Hepatocyte (in vitro differentiated cells): ENCODE results near the gene TNS2. TPM values are rescaled to one million over a fixed set of nuclear protein-coding genes. Genes with fewer than 3 reads are reported as not detected.

Experiments used
- DNase-seq: peaks from one replicate; pipeline ENCODE4 v3.0.0-alpha.2; 2016; ENCODE audit warnings: low spot score
- H2AFZ ChIP-seq: fragments of 200-600 bp; sonication (generic); 2 replicates; pipeline ENCODE4 v1.6.0; 2016; ENCODE audit warnings: antibody characterized with exemption, mild to moderate bottlenecking
- H3K27ac ChIP-seq: fragments of 200-600 bp; sonication (generic); 2 replicates; pipeline ENCODE4 v1.5.1; 2016; ENCODE audit warnings: mild to moderate bottlenecking
- H3K27me3 ChIP-seq: fragments of 200-600 bp; sonication (generic); 2 replicates; pipeline ENCODE4 v1.6.1; 2016
- H3K36me3 ChIP-seq: fragments of 200-600 bp; sonication (generic); replicated peaks from 2 replicates; pipeline ENCODE4 v1.5.1; 2016; ENCODE audit warnings: low read depth; ENCODE audit not compliant: insufficient read depth
- H3K4me1 ChIP-seq: fragments of 200-600 bp; sonication (generic); 2 replicates; pipeline ENCODE4 v1.5.1; 2016; ENCODE audit warnings: mild to moderate bottlenecking, moderate library complexity; ENCODE audit not compliant: insufficient read depth
- H3K4me2 ChIP-seq: fragments of 200-600 bp; sonication (generic); 2 replicates; pipeline ENCODE4 v1.6.0; 2016
- H3K4me3 ChIP-seq: fragments of 200-600 bp; sonication (generic); 2 replicates; pipeline ENCODE4 v1.5.1; 2016; ENCODE audit warnings: mild to moderate bottlenecking
- H3K79me2 ChIP-seq: fragments of 200-600 bp; sonication (generic); 2 replicates; pipeline ENCODE4 v1.6.0; 2017; ENCODE audit warnings: mild to moderate bottlenecking
- H3K9me2 ChIP-seq: fragments of 200-600 bp; sonication (generic); replicated peaks from 2 replicates; pipeline ENCODE4 v1.6.0; 2017; ENCODE audit warnings: mild to moderate bottlenecking; ENCODE audit not compliant: insufficient read depth
- H3K9me3 ChIP-seq: fragments of 200-600 bp; sonication (generic); 2 replicates; pipeline ENCODE4 v1.5.1; 2016; ENCODE audit warnings: low read depth, mild to moderate bottlenecking
- H4K20me1 ChIP-seq: fragments of 200-600 bp; sonication (generic); 2 replicates; pipeline ENCODE4 v1.6.0; 2016; ENCODE audit warnings: mild to moderate bottlenecking; ENCODE audit not compliant: insufficient read depth, poor library complexity, severe bottlenecking
- CTCF ChIP-seq: fragments of 200-600 bp; sonication (generic); IDR thresholded peaks from 2 replicates; pipeline ENCODE4 v1.5.1; 2016; ENCODE audit warnings: antibody characterized with exemption, mild to moderate bottlenecking; ENCODE audit not compliant: poor library complexity
- EZH2 ChIP-seq: fragments of 200-600 bp; sonication (generic); IDR thresholded peaks from 2 replicates; pipeline ENCODE4 v1.6.1; 2016; ENCODE audit warnings: antibody characterized with exemption, mild to moderate bottlenecking, borderline replicate concordance
- EZH2phosphoT487 ChIP-seq: fragments of 200-600 bp; sonication (generic); IDR thresholded peaks from one replicate; pipeline ENCODE4 v1.6.1; 2018; ENCODE audit warnings: antibody characterized with exemption, mild to moderate bottlenecking, low read depth, moderate library complexity; ENCODE audit not compliant: unreplicated experiment, severe bottlenecking
- WGBS: methylation state at CpG from one replicate; pipeline ENCODE4 v1.1.6; 2016; ENCODE audit warnings: low lambda C conversion rate; ENCODE audit errors: missing lambda C conversion rate; 5-methylcytosine and 5-hydroxymethylcytosine counted together
- polyA plus RNA-seq: library from polyadenylated mRNA; unstranded; fragments of >200 nt; fragmentation: Nextera tagmentation; extraction: Ambion mirVana; gene quantifications from 2 replicates; pipeline ENCODE4 v1.2.1, GENCODE V29; 2016
- total RNA-seq: library from RNA; depleted of rRNA; stranded (reverse); fragments of >200 nt; gene quantifications from 2 replicates; pipeline ENCODE4 v1.2.3, GENCODE V29; 2014

Gene TNS2
- total and polyA plus RNA-seq, 2 experiments from 2014 or later, result 15.9 to 32.2 TPM

DNA sequence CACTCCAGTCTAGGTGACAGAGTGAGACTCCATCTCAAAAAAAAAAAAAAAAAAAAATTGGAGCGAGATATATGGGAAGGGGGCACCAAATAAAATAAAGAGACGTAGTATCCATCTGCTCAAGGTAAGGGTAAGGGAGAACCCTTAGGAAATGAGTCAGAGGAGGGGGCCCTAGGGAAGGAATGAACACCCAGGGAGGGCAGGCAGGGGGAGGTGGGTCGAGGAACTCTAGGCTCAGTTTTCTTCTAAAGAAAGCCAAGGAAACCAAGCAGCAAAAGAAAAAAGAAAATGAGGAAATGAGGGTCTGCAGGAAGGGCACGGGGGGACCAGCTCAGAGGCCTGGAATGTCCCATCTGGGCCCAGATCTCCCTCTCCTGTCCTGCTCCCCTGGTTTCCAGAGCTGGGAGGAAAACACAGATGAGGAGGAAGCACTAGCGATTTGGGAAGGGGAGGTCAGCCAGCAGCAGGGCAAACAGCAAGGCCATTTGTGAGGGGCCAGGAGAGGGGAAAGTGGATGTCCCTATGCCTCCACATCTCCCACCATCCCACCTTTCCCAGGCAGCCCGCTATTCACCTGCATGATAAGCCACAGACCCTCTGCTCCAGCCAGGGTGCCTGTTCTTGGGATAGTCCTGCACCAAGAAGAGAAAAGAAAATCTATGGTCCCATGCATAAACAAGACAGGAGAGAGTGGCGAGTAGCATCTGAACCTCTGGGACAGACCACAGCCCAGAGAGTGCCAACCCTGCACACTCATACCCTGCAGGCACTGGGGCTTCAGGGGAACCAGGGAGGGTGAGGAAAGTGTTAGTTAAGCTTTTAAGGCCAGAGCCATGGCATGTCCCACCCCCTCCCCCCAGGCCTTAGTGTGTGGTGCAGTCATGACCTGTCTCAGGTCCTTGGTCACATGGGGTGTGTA is 17.5 kb downstream of the TNS2 start:
- H3K9me3 ChIP-seq, result no peaks in the 10 kb centered on the region
- peaks cover 15% of the 10 kb centered on the region for H3K4me1 ChIP-seq
- H3K79me2 ChIP-seq, result no peaks in the 10 kb centered on the region
- H3K27me3 ChIP-seq, result no peaks in the 10 kb centered on the region
- no peak for DNase-seq
- 83% methylated on average over 7 of the region's 7 CpGs for WGBS
- H2AFZ ChIP-seq, result no peak overlapping the region
- no peaks in the 10 kb centered on the region for H4K20me1 ChIP-seq
- TF ChIP-seq EZH2phosphoT487 (no peak), EZH2 (no peak), CTCF (no peak)
- H3K9me2 ChIP-seq, result no peaks in the 10 kb centered on the region
- no peaks in the 10 kb centered on the region for H3K36me3 ChIP-seq
- H3K4me3 ChIP-seq, result no peak overlapping the region
- H3K27ac ChIP-seq, result no peak overlapping the region
- no peak overlapping the region for H3K4me2 ChIP-seq

DNA sequence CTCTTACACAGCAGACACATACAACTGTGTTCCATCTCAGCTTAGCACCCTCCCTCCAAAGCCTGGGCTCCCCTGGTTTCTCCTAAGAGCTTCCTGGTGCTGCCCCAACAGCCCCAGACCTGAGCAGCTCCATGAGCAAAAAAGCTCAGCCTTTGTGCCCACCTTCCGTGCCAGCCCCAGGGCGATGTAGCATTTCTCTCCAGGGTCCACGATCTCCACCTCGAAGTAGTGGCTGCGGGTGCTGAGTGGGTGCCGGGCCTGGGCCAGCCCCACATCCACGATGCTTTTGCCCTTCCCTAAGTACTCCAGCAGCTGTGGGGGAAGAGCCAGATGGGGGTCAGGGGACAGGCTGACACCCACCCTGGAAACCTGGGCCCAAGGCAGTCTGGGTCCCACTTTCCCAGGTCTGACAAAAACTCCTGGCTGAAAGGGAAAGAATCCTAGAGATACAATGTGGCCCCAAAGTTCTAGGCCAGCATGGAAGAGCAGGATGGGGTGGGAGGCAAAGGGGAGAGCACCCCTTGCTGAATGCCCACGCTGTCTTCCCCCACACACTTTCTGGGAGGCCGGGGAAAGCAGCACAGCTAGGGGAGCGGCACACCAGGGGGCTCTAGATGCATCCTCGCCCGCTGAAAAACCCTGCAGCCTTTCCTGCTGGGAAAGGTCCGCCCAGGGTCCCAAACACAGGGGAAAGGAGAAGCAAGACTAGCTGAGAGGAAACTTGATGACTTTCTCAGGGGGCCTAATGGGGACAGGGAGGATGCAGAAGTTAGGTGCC is 18.3 kb downstream of the TNS2 start:
- no peak for DNase-seq
- H2AFZ ChIP-seq, result no peak overlapping the region
- H3K27ac ChIP-seq, result no peak overlapping the region
- TF ChIP-seq EZH2phosphoT487 (no peak), EZH2 (no peak), CTCF (no peak)
- no peaks in the 10 kb centered on the region for H3K9me2 ChIP-seq
- H3K4me1 ChIP-seq, result peaks cover 15% of the 10 kb centered on the region
- no peaks in the 10 kb centered on the region for H3K79me2 ChIP-seq
- no peaks in the 10 kb centered on the region for H3K27me3 ChIP-seq
- H4K20me1 ChIP-seq, result no peaks in the 10 kb centered on the region
- 98% methylated on average over 12 of the region's 13 CpGs for WGBS
- no peak overlapping the region for H3K4me3 ChIP-seq
- no peak overlapping the region for H3K4me2 ChIP-seq
- no peaks in the 10 kb centered on the region for H3K9me3 ChIP-seq
- no peaks in the 10 kb centered on the region for H3K36me3 ChIP-seq

- H3K36me3 ChIP-seq, result no peaks in the 10 kb centered on the region
- TF ChIP-seq CTCF (no peak), EZH2phosphoT487 (no peak), EZH2 (no peak)
- H3K9me3 ChIP-seq, result no peaks in the 10 kb centered on the region
- no peaks in the 10 kb centered on the region for H3K9me2 ChIP-seq
- WGBS, result 86% methylated on average over 14 of the region's 15 CpGs
- H4K20me1 ChIP-seq, result no peaks in the 10 kb centered on the region
- no peak overlapping the region for H3K4me3 ChIP-seq
- no peak overlapping the region for H3K4me2 ChIP-seq
- H3K79me2 ChIP-seq, result no peaks in the 10 kb centered on the region
- DNase-seq, result no peak
- H3K4me1 ChIP-seq, result peaks cover 15% of the 10 kb centered on the region
- H3K27ac ChIP-seq, result no peak overlapping the region
- H2AFZ ChIP-seq, result no peak overlapping the region
- no peaks in the 10 kb centered on the region for H3K27me3 ChIP-seq
Measured at GRCh38 chr12:53068811-53069585, 19.1 kb downstream of the TNS2 start.
